Fibroblast of gingiva (primary cell): Measurements from ENCODE around the gene MLYCD.

Experiments used
- DNase-seq: peaks from one replicate; pipeline ENCODE4 v3.0.0-alpha.2; 2011; ENCODE audit warnings: low read depth

Gene MLYCD

DNA sequence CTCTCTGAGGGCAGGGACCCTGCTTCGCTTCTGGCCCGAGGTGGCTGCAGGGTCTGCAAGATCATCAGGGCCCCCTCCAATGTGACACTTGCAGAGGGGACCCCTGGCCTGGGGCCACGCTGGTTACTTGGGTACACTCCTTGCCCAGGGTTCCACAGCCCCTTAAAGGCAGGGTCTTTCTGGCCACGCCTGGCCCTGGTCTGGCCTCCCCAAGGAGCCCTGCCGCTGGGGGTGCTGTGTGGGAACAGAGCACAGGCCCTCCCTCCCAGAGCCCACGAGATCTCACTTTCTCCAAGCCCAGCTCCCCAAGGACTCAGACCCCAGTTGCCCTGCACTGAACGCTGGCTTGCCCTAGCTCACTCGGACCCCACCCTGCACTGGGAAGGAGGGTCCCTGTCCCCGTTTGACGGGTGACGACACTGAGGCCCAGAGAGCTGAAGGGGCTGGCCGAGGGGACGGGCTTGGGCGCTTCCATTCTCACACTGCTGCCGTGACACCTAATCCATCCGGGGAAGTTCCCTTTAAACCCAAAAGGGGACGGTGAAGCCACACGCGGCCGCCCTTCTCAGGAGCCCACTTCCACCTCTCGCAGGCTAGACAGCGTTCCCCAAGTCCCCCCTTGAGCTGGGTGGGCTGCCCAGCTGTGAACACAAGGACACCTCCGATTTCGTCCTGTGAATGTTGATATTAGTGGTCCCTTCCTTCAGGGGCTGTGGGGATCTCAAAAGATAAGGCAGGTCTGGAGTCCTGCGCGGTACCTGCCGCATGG lies 27.2 kb downstream of the MLYCD start:
- DNase-seq = no peak

DNA sequence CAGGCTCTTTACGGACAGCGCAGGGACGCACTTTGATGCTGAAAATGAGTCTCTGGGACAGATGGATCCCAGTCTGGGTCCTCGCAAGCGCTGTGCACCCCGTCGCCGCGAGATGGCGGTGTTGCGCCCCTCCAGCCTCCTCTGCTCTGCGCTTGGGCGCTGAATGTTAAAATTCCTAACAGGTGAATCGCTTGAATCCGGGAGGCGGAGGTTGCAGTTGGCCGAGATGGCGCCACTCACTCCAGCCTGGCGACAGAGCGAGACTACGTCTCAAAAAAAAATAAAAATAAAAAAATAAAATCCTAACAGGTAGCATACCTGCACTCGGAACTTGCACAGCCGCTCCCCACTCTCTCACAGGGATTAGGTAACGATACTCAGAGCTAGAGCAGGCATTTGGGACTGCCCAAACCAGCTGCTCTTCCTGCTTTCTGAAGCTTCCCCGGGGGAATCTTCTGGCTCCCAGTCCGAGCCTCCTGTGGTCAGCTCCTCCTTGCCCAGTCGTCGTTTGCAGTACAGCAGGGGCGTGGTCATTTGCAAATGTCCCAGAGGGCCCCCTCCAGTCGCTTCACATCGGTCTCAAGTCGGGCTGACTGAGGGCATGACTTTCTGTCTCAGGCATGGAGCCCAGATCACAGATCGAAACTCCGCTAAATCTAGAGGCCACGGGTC lies 27.9 kb downstream of the MLYCD start:
- DNase-seq = peak; percentile 33

DNA sequence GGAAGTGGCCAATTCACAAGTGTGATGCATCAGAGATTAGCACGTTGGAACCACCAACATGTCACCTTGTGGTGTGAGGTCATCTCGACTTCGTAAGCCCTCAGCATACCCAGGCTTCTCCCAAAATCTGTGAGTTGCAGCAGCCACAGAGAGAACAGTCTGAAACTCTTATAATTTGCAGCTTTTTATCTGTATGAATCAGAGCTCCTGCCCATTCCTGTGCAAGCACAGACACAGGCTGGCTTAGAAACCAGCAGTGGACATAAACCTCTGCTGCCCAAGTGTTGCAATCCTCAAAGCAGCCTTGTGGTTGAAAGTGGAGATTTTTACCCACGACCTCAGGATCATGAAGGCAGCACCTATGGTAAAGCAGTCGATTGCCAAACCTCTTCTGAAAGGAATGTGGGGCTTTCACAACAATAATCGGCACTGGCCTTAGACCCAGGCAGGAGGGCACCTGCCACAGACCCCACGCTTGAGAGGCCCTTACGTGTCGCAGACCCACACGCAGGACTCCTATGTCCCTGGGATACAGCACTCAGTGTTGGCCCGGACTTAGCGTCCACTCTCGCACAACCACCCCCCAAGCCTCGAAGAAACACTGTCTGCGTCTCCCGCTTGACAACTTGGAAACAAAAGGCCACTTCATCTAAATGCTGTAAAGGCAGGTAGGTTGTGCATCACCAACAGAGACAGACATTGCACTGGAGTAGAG lies 29.6 kb downstream of the MLYCD start:
- DNase-seq = peak; percentile 55

DNA sequence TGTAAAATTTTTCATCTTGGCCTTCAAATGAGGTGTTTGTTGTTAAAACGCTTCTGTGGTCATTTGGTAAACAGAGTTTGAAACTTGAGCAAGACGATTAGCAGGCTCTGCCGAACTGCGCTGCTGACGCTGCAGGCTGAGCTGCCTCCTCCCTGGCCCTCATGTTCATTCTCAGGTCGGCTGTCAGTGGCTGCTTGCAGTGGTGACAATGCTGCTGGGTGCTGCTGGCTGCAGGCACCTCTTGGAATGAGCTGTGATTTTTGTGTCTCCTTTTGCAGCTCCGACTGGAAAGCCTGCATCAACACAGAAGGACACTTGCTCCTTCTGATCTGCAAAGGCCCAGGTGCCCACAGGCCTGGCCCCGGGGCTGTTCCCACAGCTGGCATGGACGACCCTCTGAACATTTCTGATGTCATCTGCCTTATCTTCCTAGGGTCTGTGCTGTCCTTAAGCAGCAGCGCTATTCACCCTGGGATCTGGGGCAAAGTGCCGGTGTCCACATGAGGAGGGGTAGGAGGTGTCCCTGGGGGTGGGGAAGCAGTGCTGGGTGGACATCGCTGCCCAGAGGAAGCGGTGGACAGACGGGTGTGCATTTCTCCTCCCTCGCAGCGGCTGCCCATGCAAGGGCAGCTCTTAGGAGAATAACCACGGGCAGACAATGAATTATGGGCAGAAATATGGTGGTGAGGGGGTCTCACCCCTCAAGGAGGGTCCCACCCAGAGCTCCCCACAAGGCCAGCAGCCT lies 31.1 kb downstream of the MLYCD start:
- DNase-seq = no peak

DNA sequence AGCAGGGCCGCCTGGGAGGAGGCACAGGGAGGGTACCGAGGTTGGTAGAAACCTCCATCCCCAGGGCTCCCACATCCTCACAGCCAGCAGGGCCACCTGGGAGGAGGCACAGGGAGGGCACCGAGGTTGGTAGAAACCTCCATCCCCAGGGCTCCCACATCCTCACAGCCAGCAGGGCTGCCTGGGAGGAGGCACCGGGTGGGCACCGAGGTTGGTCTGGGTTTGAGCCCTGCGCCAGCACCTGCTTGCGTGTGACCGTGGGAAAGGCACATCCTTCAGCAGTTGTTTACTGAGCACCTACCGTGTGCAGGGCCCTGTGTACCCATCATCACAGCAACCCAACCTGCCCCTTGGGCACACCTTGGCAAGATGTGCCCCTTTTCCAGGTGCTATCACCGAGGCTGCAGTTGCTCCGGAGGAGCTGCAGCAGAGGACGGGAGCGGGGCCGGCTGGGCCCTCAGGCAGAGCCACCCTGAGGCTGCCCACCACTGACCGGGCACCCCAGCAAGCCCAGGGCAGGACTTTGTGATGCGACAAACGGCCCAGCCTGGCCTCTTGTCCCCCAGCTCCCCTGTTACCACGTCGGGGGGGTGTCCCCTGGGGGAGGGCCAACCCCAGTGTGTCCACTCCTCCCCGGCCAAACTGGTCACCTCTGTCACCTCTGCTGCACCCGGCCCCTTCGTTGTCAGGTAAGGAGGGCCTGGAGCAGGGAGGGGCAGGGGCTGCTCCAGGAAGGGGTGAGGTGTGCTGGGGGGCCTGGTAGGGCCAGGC lies 32.0 kb downstream of the MLYCD start:
- no peak for DNase-seq

DNA sequence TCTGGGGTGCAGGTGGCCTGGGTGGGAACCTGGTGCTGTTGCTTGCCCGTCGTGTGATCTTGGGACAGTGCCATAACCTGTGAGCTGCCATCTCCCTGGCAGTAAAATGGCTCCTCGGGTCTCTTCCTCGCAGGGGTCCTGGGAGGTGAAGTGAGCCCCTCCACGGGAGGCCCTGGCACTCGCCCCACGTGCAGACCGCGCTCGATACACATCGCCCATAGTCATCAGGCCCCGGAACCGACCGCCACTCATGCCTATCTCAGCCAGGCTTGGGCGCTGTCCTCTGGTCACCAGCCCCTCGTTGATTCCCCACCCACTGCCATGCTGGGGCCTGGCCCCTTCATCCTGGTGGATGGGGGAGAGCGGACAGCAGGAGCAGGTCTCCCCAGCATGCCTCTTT lies 32.6 kb downstream of the MLYCD start:
- no peak for DNase-seq

DNA sequence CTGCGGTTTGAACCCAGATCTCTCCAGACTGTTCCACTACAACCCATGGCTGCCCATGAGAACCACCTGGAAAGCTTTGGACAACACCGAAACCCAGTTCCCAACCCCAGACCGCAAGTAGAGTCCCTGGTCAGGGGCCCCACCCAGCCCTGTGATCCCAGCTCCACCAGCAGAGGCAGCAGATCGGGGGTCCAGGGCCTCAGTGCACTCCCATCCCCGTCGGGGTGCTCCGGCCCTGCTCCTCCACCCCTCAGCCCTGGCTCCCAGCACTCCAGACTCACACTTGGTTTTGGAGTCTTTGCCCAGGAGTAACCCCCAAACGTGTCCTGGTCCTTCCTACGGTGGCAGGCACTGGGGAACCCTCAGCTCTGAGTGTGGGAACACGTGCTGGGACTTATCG lies 33.4 kb downstream of the MLYCD start:
- DNase-seq = no peak

DNA sequence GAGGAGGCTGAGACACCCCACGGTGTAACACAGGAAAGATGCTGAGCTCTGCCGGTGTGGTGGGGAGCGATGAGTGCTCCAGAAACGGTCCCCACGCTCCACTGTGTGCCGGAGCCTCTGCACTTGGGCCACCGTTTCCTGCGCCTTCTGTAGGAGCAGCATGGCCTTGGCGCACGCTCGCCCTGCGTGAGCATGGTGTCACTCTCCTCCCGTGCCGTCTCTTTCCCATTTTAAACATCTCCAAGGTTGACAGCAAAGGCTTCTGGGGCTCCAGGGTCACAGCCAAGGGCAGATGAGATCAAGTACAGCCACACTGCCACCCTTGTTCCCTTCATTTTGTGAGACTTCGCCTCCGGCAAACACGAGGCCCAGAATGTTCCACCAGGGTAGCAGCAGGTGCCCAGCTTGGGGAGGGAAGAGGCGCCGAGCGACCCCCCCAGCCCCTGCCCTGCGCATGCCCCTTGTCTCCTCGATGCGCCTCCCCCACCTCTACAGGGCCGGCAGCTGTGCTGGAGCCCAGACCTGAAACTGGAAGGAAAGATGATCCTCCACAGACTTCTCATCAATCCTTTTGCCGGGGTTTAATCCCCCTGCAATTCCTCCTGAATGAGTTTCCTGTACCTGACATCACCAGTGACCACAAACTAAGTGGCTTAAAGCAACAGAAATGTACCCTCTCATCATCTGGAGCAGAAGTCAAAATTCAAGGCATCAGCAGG lies 34.2 kb downstream of the MLYCD start:
- DNase-seq = no peak

DNA sequence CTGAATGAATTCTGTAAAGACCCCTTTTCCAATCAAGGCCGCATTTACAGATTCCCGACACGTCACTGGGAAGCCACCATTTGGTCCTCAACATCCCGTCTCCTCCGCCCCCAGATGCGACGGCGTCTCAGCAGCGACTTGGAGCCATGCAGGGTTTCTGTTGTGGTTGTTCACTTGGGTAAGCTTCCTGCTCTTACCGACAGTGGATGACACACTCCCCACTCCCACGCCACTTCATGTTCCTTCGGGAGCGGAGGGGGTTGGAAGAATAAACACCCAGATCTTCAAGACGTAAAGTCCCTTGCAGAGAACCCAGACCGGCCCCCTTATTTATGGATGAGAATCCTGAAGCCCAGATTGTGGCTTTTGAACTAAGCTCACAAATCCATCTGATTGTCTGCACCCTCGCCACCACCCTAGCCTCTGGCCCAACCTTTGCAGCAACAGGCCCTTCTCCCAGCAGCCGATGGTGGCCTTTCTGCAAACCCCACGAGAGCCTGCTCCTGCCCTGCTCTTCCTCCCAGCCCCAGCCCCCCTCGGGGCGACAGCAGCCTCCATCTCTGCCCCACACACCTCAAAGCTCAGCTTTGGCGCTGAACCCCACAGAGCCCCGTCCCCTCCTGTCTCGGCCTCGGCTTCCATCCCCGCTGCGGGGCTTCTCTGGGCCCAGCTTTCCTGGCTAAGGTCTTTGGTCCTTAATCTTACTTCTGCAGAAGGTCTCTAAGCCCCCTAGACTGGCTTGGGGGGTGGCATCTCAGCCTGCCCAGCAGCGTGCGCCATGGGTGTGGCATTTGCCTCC lies 35.2 kb downstream of the MLYCD start:
- no peak for DNase-seq

DNA sequence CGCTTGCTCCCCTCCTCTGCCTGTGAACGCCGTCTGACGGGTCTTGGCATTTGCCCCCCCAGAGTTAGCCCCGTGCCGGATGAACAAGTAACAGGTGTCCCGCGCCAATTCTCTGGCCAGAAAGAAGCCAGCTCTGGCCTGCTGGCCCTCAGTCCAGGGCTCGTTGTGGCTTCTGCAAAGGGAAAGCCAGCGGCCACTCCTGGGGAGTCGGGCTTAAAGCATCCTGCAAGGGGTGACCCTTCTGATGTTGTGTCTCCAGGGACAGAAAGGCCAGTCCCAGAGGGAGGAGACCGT lies 35.7 kb downstream of the MLYCD start:
- DNase-seq = no peak

DNA sequence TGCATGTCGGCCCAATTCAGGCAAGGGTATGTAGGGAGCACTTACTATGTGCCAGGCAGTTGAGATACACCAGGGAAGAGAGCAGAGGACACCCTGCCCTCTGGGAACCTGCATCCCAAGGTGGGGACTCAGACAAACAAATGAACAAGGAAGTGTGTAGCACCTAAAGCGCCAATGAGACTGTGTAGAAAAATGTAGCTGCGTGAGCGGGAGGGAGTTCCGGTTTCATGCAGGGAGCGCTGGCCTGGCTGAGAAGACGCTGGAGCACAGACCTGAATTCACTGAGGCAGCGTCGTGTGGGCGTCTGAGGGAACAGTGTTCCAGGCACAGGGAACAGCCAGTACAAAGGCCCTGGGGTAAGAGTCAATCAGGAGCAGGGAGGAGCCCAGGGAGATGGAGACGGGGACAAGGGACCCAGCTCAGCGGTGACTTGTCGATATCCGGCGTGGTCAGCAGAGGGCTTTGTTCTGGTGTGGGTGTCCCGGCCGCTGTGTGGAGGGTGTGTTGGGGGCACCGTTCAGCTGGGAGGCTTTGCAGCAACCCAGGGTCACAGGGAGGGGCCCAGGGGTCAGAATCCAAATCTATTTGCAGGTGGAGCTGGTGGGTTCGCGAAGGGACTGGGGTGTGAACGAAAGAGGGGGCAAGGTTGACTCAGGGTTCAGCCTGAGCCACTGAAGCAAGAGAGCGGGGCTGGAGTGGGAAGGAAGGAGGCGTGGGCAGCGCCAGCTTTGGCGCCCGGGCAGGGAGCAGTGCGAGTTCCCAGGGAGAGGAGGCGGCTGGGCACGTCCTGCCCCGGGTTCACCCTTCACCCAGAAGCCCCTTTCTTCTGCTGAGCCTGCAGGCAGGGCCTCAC lies 36.3 kb downstream of the MLYCD start:
- DNase-seq = no peak

DNA sequence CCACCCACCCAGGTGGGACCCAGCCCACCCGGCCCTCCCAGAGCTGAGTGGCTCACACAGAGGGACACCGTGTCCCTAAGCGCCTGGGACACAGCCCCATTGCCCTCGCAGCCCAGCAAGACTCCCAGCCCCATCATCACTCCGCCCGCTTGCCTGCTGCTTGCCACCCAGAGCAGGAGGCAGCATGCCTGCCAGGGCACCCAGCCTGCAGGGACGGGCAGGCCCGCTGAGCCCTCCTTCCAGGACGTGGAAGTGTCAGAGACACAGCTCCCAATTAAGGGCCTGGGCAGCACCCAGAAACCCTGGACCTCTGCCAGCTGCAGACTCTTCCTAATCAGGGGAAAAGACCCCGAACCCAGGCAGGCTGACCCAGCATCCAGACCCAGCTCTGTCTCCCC lies 36.9 kb downstream of the MLYCD start:
- DNase-seq = no peak

DNA sequence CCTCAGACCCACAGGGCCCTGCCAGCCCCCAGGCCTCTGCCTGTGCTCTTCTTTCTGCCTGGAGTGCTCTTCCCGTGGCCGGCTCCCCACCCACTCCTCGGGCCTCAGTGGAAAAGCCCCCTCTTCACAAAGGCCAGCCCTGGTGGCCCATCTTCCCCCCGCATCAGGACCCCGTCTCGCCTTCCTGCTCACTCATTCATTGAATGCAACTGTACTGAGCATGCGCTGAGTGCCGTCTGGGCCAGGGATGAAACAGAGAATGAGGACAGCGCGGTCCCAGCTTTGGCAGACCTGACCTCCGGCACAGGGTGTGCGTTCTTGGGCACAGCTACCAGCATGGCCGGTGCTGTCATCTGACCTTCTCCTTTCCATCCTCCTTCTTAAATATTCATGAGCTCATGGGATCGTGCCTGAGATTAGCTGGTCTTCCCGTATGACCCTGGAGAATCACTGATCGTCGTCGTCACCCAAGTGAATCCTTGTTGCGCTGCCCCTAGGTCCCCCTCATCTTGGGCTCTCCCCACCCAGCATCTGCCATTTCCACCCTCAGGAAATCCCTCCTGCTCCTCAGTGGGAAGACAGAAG lies 37.8 kb downstream of the MLYCD start:
- no peak for DNase-seq

DNA sequence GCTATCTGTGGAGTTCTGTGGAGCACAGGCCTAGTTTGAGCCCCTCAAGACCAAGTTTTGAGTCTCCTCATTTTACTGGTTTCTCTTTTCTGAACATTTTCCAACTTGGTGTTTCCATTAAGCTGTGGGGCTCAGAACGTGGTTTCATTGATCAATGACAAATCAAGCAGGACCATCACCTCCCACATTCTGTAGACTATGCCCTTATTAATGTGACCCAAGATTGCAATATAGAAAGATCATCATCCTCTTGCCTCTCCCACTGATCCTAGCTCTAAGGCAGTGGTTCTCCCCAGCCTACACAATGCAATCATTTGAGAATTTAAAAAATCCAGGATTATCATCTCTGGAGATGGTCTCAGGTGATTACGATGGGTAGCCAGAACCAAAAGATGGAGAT lies 38.4 kb downstream of the MLYCD start:
- DNase-seq = no peak

DNA sequence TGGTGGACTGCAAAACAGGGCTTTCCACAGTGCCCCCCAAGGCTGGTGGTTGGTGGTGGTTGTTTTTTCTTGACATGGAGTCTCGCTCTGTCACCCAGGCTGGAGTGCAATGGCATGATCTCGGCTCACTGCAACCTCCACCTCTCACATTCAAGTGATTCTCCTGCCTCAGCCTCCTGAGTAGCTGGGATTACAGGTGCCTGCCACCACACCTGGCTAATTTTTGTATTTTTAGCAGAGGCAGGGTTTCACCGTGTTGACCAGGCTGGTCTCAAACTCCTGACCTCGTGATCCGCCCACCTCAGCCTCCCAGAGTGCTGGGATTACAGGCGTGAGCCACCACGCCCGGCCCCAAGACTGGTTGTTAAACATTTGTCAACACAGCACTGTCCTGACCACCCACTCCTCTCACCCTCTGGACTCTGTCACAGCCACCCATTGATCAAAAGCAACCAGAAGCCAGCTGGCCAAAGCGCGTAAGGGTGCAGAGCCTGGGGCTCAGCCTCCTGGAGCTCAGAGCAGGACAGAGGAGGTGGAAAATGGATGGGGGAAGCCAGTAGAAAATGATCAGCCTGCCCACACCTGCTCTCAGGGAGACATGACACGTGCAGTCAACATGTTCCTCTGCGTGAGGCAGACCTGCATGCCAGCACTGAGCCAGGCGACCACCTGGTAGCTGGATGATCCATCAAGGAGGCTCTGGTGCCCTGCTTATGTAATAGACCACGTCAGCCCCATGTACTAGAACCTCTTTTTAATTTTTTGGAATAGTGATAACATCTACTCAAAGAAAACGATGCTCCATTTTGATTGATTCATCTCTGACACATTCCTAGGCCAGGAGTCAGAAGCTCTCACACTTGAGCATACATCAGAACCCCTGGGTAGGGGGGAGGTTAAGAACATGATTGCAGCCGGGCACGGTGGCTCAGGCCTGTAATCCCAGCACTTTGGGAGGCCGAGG lies 39.3 kb downstream of the MLYCD start:
- DNase-seq = no peak

DNA sequence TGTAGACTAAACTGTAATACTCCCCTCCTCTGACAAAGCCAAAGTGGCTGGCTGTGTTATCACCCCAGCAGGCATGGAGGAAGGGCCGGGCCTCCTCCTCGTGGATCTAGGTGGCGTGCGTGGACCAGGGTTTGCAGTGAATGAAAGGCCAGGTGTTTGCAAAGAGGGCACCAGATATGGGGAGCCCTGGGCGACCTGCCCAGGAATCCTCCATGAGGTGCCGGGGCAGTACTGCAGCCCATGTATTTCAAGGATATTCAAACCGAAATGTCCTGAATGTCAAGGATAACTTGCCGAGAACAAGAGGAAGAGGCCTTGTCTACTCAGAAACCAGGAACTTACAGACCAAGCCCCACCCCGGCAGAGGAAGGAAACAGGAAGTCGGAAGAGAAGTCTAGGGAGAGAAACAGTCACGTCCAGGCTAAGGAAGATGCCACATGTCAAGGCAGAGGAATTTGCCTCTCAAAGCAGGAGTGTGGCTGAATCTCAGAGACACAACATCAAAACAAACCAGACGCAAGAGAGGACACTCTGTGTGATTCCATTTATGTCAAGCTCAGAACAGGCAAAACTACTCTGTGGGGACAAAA lies 40.4 kb downstream of the MLYCD start:
- no peak for DNase-seq

DNA sequence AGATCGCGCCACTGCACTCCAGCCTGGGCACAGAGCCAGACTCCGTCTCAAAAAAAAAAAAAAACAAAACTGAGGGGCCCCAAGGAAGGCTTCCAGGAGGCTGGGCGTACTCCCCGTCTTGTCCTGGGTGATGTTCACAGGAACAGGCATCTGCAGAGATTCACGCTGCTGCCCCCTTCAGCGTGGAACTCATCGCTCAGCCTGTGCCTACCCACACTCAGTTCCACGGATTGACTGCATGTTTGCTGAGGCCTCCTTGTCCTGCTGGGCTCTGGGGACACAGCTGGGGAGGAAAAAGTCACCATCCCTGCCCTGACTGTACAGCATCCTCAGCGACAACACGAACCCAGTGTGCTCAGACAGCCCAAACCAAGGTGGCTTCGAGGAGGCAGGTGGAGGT lies 41.2 kb downstream of the MLYCD start:
- DNase-seq = no peak
